ENCODE data around the gene ADAMTS13. TPM values are rescaled to one million over a fixed set of nuclear protein-coding genes. Genes with fewer than 3 reads are reported as not detected.

The ADAMTS13 gene
- total RNA-seq, 2 donors from 2014 or later = 2.0 to 2.4 TPM

- no peak overlapping the region for H3K27ac ChIP-seq
- DNase-seq (ENCODE audit: low spot score) = no peak
- no peaks in the 10 kb centered on the region for H3K9me3 ChIP-seq
- H3K27me3 ChIP-seq = peaks cover 0 to 4% of the 10 kb centered on the region in 2 donors
- H3K36me3 ChIP-seq = no peaks in the 10 kb centered on the region
- H3K4me3 ChIP-seq = no peak overlapping the region
- TF ChIP-seq, protein P1, sequence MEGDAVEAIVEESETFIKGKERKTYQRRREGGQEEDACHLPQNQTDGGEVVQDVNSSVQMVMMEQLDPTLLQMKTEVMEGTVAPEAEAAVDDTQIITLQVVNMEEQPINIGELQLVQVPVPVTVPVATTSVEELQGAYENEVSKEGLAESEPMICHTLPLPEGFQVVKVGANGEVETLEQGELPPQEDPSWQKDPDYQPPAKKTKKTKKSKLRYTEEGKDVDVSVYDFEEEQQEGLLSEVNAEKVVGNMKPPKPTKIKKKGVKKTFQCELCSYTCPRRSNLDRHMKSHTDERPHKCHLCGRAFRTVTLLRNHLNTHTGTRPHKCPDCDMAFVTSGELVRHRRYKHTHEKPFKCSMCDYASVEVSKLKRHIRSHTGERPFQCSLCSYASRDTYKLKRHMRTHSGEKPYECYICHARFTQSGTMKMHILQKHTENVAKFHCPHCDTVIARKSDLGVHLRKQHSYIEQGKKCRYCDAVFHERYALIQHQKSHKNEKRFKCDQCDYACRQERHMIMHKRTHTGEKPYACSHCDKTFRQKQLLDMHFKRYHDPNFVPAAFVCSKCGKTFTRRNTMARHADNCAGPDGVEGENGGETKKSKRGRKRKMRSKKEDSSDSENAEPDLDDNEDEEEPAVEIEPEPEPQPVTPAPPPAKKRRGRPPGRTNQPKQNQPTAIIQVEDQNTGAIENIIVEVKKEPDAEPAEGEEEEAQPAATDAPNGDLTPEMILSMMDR (IDR thresholded peaks at IDR 0.05) = no peak
- H3K4me1 ChIP-seq = peaks cover 0 to 12% of the 10 kb centered on the region in 2 donors
These were observed 2.0 kb downstream of the ADAMTS13 start for GRCh38 chr9:133424187-133424586.

DNA sequence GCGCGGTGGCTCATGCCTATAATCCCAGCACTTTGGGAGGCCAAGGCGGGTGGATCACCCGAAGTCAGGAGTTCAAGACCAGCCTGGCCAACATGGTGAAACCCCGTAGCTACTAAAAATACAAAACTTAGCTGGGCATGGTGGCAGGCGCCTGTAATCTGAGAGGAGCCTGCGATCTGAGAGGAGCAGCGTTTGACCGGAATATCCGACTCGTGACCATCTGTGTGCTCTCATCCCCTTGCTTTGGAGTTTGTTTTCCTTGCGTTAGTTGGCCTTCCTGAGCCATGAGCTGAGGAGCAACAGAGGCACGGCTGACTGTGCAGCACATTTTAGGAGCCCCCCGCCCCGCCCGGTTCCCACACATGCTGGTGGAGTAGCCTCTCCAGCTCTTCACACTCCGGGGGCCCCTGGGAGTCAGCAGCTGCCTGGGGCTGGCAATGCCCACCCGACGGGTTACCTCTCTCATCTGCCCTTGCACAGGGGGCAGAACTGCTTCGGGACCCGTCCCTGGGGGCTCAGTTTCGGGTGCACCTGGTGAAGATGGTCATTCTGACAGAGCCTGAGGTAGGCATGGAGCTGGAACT lies 3.0 kb downstream of the ADAMTS13 start:
- Histone ChIP-seq H3K4me1 (peaks cover 0 to 18% of the 10 kb centered on the region in 2 donors), H3K27ac (no peak overlapping the region)

GRCh38 chr9:133426011-133426410 lies 3.8 kb downstream of the ADAMTS13 start:
- H3K27me3 ChIP-seq = peaks cover 0 to 4% of the 10 kb centered on the region in 2 donors

More for the DNA sequence above, 3.0 kb downstream of the ADAMTS13 start:
- Histone ChIP-seq H3K9me3 (no peaks in the 10 kb centered on the region), H3K4me3 (no peak overlapping the region), H3K36me3 (no peaks in the 10 kb centered on the region), H3K27me3 (peaks cover 0 to 4% of the 10 kb centered on the region in 2 donors)
- DNase-seq (ENCODE audit: low spot score) = no peak
- TF ChIP-seq, protein P1 (IDR thresholded peaks at IDR 0.05) = no peak

GRCh38 chr9:133427658-133428348 lies 5.6 kb downstream of the ADAMTS13 start:
- DNase-seq (ENCODE audit: low spot score) = no peak
- H3K27ac ChIP-seq = no peak overlapping the region
- H3K4me1 ChIP-seq = peaks cover 0 to 18% of the 10 kb centered on the region in 2 donors
- TF ChIP-seq, protein P1 (IDR thresholded peaks at IDR 0.05) = no peak
- no peaks in the 10 kb centered on the region for H3K9me3 ChIP-seq
- peaks cover 0 to 4% of the 10 kb centered on the region in 2 donors for H3K27me3 ChIP-seq
- H3K4me3 ChIP-seq = no peak overlapping the region
- H3K36me3 ChIP-seq = no peaks in the 10 kb centered on the region

More at GRCh38 chr9:133426011-133426410, 3.8 kb downstream of the ADAMTS13 start:
- DNase-seq (ENCODE audit: low spot score) = no peak
- no peak overlapping the region for H3K27ac ChIP-seq
- TF ChIP-seq, protein P1 (IDR thresholded peaks at IDR 0.05) = no peak
- H3K9me3 ChIP-seq = no peaks in the 10 kb centered on the region
- H3K36me3 ChIP-seq = no peaks in the 10 kb centered on the region
- H3K4me1 ChIP-seq = peaks cover 0 to 18% of the 10 kb centered on the region in 2 donors
- H3K4me3 ChIP-seq = no peak overlapping the region

DNA sequence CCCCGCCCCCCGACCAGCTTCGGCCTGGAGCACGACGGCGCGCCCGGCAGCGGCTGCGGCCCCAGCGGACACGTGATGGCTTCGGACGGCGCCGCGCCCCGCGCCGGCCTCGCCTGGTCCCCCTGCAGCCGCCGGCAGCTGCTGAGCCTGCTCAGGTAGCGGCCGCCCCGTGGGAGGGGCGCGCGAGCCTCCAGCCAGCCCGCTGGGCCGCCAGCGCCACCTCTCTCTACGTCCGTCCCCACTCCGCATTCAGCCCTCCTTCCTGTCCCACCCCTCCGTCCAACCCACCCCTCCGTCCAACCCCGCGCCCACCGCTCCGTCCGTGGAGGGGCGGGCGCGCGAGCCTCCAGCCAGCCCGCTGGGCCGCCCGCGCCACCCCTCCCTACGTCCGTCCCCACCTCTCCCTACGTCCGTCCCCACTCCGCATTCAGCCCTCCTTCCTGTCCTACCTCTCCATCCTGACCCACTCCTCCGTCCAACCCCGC lies 6.5 kb downstream of the ADAMTS13 start:
- H3K9me3 ChIP-seq = no peaks in the 10 kb centered on the region
- H3K36me3 ChIP-seq = no peaks in the 10 kb centered on the region
- peaks cover 0 to 4% of the 10 kb centered on the region in 2 donors for H3K27me3 ChIP-seq
- no peak overlapping the region for H3K27ac ChIP-seq
- peak overlapping the region in 1 of 2 donors; percentile 44 for H3K4me3 ChIP-seq
- H3K4me1 ChIP-seq = peaks cover 0 to 18% of the 10 kb centered on the region in 2 donors
- TF ChIP-seq, protein P1 (IDR thresholded peaks at IDR 0.05) = no peak
- no peak for DNase-seq (ENCODE audit: low spot score)

Measured in right atrium auricular region (tissue), 2 donors.